Gastrocnemius medialis (tissue), 4 donors: ENCODE measurements around the gene MS4A13.

ENCODE experiments used
- POLR2A ChIP-seq, 2 donors: fragments of 450-650 bp; IDR thresholded peaks; one replicate each; pipeline ENCODE4 v1.6.1; 2017; ENCODE audit warnings: antibody characterized with exemption in 2 of 2, mild to moderate bottlenecking in 2 of 2, moderate library complexity in 2 of 2
- TF ChIP-seq, protein P1 (sequence below), 5 experiments: fragments of 450-650 bp in 3 of 5; fragments of 200-600 bp in 2 of 5; sonication (generic) in 2 of 5; IDR thresholded peaks in 4 of 5; conservative IDR thresholded peaks in 1 of 5; 1 replicate in 4 of 5; 2 replicates in 1 of 5; pipeline ENCODE4 v1.5.1; 2016 to 2019; ENCODE audit warnings: antibody characterized with exemption in 5 of 5, mild to moderate bottlenecking in 3 of 5, moderate library complexity in 3 of 5

DNA sequence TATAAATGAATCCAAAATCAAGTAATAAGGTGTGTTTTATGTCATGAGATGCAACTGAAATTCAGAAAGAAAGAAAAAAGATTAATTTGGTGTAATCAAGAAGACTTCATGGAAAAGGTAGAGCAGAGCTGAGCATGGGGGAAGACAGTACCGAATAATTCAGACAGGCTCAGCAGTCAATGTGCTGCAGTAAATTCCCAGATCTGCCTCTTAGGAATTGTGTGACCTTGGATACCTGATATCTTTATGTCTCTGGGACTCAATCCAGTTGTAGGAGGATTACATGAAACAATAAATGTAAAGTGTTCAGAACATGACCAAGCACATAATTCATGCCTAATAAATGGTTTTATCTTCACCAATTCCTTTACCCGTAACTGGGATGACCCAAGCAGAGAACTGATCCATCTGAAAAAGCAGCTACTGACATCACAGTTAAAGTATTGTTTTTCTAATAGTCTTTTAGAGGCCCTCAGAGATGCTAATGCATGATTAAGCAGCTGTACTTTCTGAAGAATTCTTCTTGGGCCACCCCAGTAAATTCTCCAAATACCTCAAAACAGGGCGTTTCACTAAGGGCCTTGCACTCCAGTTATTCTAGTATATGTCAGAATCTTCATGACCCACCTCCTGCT is 14.8 kb upstream of the MS4A13 start:
- TF ChIP-seq POLR2A (IDR thresholded peaks at IDR 0.05): no peak
- TF ChIP-seq, protein P1, sequence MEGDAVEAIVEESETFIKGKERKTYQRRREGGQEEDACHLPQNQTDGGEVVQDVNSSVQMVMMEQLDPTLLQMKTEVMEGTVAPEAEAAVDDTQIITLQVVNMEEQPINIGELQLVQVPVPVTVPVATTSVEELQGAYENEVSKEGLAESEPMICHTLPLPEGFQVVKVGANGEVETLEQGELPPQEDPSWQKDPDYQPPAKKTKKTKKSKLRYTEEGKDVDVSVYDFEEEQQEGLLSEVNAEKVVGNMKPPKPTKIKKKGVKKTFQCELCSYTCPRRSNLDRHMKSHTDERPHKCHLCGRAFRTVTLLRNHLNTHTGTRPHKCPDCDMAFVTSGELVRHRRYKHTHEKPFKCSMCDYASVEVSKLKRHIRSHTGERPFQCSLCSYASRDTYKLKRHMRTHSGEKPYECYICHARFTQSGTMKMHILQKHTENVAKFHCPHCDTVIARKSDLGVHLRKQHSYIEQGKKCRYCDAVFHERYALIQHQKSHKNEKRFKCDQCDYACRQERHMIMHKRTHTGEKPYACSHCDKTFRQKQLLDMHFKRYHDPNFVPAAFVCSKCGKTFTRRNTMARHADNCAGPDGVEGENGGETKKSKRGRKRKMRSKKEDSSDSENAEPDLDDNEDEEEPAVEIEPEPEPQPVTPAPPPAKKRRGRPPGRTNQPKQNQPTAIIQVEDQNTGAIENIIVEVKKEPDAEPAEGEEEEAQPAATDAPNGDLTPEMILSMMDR (IDR thresholded peaks at IDR 0.05 in 4 of 5, conservative IDR thresholded peaks at IDR 0.05 in 1 of 5): no peak
